SIG-M5 treated with dmso at 0.1 percent for 504 hours (cell line): ENCODE measurements around the gene MIA2.
"Not testable (repeated sequence)": the region's sequence is repeated elsewhere in the genome, so short reads cannot be mapped to it uniquely, and the experiment has no call there.

Experiments
- DNase-seq: peaks from one replicate; lab custom pipeline; 2025; ENCODE audit not compliant: unreplicated experiment; lab: John Stamatoyannopoulos, UW

The MIA2 gene, protein sequence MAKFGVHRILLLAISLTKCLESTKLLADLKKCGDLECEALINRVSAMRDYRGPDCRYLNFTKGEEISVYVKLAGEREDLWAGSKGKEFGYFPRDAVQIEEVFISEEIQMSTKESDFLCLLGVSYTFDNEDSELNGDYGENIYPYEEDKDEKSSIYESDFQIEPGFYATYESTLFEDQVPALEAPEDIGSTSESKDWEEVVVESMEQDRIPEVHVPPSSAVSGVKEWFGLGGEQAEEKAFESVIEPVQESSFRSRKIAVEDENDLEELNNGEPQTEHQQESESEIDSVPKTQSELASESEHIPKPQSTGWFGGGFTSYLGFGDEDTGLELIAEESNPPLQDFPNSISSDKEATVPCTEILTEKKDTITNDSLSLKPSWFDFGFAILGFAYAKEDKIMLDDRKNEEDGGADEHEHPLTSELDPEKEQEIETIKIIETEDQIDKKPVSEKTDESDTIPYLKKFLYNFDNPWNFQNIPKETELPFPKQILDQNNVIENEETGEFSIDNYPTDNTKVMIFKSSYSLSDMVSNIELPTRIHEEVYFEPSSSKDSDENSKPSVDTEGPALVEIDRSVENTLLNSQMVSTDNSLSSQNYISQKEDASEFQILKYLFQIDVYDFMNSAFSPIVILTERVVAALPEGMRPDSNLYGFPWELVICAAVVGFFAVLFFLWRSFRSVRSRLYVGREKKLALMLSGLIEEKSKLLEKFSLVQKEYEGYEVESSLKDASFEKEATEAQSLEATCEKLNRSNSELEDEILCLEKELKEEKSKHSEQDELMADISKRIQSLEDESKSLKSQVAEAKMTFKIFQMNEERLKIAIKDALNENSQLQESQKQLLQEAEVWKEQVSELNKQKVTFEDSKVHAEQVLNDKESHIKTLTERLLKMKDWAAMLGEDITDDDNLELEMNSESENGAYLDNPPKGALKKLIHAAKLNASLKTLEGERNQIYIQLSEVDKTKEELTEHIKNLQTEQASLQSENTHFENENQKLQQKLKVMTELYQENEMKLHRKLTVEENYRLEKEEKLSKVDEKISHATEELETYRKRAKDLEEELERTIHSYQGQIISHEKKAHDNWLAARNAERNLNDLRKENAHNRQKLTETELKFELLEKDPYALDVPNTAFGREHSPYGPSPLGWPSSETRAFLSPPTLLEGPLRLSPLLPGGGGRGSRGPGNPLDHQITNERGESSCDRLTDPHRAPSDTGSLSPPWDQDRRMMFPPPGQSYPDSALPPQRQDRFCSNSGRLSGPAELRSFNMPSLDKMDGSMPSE (N-terminal part only)

DNA sequence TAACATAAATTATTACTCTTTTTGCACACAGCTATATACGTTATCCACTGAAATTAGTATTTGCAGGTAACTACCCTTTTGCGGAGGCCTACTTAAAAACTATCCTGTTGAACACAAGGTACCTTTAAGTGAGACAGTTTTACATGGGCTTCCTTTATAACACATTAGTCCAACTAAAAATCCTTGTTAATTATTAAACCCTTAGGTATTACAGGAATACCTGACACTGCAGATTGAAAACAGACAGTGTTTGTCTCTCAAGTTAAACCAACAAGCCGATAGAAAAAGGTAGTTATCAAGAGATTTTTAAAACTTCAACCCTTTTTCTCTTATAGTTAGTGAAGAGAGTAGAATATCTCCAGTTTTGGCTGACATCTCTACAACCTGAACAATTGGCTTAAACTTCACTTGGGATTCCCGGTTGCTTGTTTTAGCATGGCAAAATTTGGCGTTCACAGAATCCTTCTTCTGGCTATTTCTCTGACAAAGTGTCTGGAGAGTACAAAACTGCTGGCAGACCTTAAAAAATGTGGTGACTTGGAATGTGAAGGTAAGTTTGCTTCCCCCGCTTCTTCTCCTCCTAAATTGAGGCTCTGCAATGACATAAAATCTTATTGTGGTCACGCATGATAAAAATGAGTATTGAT is at the start of gene MIA2:
Gene MIA2 (plus strand): TSS at position 236 of the 647 bp plus-strand sequence. CDS start 200 bp downstream, at position 436.
- no peak for DNase-seq

DNA sequence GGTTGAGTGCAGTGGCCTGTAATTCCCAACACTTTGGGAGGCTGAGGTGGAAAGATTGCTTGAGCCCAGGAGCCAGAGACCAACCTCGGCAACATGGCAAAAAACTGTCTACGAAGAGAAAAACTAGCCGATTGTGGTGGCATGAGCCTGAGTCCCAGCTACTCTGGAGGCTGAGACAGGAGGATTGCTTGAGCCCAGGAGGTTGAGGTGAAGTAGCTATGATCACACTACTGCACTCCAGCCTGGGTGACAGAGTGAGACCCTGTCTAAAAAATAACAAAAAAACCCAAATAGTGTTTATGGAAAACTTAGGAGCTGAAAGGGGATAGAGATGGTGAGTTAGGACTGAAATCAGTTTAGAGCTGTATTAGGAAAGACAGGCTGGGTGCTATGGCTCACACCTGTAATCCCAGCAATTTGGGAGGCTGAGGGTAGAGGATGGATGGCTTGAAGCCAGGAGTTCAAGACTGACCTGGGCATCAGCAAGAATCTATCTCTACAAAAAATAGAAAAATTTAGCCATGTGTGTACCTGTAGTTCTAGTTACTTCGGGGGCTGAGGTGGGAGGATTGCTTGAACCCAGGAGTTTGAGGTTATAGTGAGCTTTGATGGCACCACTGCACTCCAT is 49.0 kb upstream of the MIA2 start:
- DNase-seq: no peak

DNA sequence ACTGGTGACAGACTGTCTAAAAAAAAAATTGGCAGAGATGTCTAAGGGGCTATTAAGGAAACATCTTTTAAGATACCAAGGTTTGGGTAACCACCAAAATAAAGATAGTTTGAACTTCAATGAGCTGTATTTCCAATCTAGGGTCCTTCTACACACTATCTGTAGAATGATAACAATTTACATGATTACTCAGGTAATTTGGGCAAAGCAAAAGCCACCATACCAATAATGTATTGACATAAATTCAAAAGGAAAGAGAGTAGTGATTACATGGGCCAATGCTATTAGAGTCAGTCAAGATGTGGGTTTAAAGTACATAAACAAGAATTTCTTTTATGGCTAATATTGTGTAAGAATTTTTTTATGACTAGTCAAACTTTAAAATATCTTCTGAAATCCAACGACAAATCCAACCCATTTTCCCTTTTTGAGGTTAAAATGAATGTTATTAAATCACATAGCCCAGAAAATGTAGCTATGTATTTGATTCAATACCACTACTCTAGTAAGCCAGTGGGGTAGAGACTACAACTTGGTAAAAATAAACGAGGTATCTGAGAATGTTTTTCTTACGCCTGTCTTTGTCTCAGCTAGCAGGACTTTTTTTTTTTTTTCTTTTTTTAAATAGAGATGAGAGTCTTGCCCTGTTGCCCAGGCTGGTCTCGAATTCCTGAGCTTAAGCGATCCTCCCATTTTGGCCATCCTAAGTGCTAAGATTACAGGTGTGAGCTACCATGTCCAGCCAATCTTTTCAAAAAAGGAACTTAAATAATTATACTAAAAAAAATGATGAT is 48.3 kb upstream of the MIA2 start:
- DNase-seq: no peak

DNA sequence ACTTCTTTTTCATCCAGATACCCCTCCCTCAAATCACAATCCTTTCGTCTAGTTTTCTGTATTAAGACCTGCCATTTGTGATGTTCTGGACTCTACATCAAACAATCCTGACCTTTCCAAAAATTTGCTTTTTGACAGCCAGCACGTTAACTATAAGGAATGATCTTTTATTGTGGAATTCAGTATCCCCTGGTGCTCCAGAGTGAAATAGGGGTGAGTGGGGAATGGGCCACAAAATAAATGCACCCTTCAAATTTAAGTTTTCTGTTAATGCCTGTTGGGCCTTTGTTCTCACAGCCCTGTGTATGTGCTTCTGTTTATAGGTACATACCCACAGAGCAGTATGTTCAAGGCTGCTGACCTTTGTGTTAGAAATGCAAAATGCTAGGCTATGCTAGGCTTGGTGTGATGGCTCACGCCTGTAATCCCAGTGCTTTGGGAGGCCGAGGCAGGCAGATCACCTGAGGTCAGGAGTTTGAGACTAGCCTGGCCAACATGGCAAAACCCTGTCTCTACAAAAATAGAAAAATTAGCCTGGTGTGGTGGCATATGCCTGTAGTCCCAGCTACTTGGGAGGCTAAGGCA is 46.7 kb upstream of the MIA2 start:
- no peak for DNase-seq

DNA sequence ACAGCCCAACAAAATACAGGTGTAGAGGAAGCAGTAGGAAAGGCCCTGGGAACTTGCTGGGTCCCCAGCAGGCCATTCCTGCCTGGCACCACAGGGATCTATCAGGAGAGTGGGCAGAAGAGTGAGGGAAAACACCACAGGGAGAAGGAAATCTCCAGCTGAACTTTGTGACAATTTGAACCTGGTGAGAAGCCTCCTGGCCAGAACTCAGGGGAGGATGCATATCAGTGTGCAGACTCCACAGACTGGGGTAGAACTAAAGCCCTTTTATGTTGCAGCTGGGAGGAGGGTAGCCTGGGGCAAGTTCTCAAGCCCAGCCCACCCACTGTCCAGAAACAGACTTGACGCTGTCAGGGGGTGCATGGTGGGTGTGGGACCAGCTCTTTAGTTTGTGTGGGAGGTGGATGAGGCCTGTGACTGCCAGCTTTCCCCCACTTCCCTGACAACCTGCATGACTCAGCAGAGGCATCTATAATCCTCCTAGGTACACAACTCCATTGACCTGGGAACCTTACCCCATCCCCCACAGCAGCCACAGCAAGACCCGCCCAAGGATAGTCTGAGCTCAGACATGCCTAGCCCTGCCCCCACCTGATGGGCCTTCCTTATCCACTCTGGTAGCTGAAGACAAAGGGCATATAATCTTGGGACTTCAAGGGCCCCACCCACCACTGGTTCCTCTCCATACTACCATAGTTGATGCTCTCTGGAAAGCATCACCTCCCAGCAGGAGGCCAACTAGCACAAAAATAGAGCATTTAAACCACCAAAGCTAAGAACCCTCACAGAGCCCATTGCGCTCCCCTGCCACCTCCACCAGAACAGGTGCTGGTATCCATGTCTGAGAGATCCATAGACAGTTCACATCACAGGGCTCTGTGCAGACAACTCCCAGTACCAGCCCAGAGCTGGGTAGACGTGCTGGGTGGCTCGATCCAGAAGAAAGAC is 29.8 kb upstream of the MIA2 start:
- DNase-seq: no peak

DNA sequence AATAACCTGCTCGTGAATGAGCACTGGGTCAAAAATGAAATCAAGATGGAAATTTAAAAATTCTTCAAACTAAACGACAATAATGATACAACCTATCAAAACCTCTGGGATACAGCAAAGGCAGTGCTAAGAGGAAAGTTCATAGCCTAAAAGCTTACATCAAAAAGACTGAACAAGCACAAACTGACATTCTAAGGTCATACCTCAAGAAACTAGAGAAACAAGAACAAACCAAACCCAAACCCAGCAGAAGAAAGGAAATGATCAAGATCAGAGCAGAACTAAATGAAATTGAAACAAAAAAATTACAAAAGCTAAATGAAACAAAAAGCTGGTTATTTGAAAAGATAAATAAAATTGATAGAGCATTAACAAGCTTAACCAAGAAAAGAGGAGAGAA is 26.3 kb upstream of the MIA2 start:
- not testable (repeated sequence) for DNase-seq

DNA sequence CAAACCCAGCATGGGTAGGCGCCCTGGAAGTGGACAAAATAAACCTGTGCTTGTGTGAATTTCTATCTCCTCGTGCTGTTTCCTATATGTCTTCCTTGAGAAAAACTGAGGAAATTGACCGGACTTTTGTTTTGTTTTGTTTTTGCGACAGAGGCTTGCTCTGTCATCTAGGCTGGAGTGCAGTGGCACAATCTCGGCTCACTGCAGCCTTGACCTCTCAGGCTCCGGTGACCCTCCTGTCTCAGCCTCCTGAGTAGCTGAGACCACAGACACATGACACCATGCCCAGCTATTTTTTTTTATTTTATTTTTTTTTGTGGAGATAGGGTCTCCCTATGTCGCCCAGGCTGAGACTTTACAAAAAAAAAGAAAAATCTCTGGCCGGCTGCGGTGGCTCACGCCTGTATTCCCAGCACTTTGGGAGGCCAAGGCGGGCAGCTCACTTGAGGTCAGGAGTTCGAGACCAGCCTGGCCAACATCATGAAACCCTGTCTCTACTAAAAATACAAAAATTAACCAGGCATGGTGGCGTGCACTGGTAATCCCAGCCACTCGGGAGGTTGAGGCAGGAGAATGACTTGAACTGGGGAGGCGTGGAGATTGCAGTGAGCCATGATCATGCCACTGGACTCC is 22.5 kb upstream of the MIA2 start:
- no peak for DNase-seq

DNA sequence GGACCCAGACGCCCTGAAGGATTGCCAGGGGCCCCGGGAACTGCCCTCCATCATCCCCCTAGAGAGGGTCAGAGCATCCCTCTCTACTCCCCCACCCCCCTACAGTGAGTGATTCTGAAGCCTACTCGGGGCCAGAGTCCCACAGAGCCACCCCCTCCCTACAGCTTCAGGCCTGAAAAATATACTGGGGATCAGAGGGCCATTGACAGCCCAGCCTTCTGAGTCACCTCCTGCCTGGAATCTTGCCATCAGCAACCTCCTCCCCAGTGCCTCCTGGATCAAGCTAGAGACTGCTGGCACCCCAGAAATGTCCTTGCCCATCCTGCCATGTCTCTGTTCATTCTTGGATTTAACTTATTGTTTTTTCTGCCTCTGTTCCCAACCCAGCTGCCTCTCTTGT is 21.7 kb upstream of the MIA2 start:
- no peak for DNase-seq

DNA sequence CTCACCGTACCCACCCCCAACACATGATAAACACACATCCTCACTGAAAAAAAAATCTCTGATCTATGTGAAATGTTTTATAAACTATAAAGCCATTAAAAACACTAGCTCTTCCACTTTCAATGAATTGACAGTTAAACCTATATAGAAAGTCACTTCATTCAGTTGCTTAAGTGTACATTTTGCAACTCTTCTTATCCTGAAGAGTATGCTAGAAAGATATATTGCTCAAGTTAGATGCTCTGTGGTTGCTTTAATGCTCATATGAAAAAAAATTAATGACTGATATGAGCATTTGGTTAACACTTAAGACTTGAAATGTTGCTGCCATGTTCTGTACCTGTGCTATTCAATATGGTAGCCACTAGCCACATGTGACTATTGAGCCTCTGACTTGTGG is 21.0 kb upstream of the MIA2 start:
- no peak for DNase-seq

DNA sequence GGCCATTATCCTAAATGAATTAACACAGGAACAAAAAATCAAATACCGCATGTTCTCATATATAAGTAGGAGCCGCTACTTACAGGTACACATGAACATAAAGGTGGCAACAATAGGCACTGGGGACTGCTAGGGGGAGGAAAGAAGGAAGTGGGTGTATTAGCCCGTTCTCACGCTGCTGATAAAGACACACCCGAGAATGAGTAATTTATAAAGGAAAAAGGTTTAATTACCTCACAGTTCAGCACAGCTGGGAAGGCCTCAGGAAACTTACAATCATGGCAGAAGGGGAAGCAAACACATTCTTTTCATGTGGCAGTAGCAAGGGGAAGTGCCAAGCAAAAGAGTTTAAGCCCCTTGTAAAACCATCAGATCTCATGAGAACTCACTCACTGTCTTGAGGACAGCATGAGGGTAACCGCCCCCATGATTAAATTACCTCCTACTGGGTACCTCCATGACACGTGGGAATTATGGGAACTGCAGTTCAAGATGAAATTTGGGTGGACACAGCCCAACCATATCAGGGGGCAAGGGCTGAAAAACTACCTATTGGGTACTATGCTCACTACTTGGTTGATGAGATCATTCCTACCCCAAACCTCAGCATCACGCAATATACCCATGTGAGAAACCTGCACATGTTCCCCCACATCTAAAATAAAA is 16.4 kb upstream of the MIA2 start:
- DNase-seq: no peak

DNA sequence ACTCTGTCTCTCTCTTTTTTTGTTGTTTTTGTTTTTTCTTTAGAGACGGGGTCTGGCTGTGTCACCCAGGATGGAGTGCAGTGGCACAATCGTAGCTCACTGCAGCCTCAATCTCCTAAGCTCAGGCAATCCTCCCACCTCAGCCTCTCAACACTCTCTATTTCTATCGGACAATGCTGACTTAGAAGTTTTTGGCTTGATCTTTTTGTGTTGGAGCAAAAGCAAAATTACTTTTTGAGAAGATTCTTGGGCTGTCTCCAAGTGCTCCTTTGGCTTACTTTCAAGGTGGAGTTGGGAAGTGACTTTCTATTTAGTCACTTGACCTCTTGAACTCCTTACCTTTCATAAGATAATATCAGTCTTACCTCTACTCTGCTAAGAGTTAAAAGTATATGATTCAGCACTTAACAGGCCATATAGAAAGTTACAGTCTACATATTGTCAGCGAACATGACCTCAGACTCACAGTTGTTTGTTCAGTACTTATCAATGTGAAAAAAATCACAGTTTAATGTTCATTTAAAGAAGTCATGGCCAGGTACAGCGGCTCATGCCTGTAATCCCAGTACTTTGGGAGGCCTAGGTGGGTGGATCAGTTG is 15.4 kb upstream of the MIA2 start:
- DNase-seq: peak; percentile 57

DNA sequence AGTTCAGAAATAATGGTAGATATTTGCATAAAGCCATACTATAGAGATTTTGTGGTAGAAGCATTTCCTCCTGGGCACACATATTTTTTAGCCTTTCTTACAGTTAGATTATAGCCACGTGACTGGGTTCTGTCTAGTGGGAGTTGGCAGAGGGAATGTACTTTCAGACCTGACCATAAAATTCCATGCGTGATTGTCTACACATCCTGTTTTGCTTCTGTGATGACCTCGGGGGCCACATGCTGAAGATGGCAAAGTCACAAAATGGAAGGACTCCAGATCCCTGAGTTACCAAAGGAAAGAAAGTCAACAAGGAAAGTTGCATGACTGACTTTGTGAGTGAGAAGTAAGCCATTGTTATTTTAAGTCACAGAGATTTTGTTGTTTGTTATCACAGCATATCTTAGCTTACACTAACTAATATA is 14.6 kb upstream of the MIA2 start:
- no peak for DNase-seq

DNA sequence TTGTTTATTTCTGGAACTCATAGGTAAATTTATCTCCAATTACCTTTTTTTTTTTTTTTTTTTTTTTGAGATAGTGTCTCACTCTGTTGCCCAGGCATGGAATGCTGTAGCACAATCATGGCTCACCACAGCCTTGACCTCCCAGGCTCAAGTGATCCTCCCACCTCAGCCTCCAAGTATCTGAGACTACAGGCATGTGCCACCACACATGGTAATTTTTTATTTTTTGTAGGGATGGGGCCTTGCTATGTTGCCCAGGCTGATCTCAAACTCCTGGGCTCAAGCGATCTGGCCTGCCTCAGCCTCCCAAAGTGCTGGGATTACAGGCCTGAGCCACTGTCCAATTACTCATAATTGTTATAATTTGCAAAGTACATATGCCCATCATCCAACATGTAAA is 13.2 kb upstream of the MIA2 start:
- DNase-seq: not testable (repeated sequence)

DNA sequence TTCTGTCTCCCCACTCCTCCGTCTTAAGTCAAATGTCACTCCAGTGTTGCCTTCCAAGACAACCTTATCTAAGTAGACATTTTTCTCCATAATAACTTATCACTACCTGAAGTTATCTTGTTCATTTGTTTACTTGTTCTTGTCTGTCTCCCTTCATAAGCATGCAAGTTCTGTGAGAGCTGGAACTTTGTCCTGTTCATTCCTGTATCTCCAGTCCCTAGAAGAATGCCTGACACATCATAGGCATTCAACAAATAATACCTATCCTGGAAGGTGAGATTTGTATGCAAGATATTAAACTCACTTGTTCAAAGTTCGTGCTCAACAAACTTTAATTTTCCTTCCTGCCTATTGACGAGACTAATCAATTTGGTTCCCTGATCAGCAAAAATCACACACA is 5.7 kb upstream of the MIA2 start:
- no peak for DNase-seq

DNA sequence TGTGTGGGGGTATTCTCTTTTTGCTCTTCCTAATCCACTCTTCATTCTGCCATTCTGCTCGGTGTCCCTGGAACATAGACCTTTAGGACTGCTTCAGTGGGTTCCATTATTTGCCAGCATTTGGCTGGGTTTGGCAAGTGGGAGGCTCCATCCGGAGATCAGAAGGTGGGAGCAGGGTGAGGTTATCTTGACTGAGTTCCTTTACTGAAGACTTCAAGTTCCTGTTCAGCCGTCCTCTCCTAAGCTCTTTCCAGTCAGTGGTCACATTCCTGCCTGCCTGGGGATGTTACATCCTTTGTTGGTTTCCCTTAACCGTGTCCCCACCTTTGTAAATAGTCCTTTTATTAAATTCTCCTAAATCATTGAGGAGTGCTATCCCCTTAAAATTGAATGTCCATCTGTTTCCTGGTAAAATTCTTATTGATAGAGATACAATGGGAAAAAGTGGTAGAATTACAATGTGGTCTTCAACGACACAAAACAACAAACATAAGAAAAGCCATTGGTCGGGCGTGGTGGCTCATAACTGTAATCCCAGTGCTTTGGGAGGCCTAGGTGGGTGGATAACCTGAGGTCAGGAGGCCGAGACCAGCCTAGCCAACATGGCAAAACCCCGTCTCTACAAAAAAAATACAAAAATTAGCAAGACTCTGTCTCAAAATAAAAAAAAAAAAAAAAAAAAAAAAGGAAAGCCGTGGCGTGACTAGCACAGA is 5.0 kb upstream of the MIA2 start:
- DNase-seq: no peak

DNA sequence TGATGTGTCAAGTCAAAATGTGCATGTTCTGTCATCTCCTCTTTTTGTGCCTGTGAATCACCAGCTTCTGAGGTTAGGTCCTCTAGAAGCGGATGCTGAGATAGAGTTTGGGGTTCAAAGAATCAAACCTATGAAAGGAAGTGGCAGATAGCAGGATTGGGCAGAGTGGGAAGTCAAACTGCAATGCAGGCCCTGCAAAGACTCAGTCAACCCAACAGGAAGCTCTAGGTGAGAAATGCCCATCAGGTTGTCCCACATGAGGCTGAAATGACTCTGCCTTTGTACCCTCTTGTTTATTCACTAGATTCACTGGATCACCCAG is 4.5 kb upstream of the MIA2 start:
- no peak for DNase-seq
